HG03565 (cell line): ENCODE measurements around the gene CCDC73.
A peak's percentile ranks its signal among the peaks of the same experiment; 100 is the strongest.
"Not testable (repeated sequence)": the region's sequence is repeated elsewhere in the genome, so short reads cannot be mapped to it uniquely, and the experiment has no call there.

Experiments used
- ATAC-seq: cut with Tn5 transposase; IDR thresholded peaks from one replicate; pipeline ENCODE4 v1.9.1; 2021; ENCODE audit warnings: mild to moderate bottlenecking, moderate library complexity; ENCODE audit not compliant: unreplicated experiment

The CCDC73 gene

DNA sequence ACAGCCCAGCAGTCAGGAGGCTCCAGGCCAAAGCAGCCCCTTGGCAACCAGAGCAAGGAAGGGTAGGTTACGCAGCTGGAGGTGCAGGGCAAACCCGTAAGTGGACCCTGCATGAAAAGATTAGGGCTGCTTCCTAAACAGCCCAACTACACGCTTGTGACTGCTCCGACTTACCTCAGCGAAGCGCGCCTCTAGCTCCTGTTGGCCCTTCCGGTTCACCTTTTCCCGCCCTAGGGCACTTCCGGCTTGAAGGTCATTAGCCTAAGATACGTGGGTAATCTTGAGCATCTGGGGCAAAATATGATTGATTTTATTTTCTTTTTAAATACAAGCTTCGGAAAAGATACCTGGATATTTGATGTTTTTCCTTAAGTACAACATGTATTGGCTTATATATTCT, at the start of gene CCDC73:
TSS of gene CCDC73 (minus strand) at position 224 of the 400 bp plus-strand sequence. CDS start 34,419 bp downstream, outside the sequence.
- ATAC-seq, result no peak

DNA sequence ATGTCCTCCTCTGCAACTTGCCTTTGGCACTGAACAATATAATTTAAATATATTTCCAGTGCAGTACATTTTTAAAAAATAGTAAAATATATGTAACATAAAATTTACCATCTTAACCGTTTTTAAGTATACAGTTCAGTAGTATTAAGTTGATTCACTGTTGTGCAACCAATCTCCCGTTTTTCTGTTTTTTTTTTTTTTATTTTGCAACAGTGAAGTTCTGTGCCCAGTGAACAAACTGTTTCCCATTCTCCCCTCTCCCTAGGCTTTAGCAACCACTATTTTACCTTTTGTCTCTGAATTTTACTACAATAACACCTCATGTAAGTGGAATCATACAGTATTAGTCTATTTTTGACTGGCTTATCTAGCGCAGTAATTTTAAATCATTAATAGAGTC, 49.1 kb upstream of the CCDC73 start:
- ATAC-seq, result no peak

DNA sequence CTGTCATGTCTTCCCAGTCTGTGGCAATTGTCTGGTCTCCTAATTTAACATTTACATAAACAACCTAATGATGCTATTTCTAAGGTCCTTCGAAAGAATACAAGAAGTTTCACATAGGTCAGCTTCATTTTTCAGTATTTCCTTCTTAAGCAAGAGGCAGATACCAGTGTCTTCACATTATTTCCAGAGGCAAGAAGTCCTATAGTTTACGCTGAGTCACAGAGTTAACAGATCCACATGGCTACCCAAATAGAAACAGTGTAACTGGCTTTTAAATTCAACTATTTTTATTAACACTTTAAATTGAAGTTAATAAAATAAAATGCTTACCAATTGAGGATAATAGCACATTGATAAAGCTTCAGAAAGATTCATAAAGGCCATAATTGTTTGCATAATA, 46.1 kb upstream of the CCDC73 start:
- ATAC-seq, result no peak

DNA sequence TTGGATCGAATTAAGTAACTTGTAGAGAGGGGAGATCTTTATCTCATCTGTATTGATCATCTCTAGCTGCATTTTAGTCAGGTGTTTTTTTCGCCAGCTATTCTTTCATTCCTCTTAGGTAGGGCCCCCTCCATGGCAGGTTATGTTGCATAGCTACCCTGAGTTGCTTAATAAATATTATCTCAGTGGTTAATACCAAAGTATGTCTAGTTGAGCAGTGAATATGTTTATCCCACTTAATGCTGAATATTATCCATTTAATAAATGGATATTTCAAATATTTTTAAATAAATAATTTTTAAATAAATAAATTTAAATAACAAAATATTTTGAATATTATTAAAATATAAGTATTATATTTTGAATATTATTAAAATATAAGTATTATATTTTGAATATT, 44.8 kb upstream of the CCDC73 start:
- ATAC-seq, result no peak

DNA sequence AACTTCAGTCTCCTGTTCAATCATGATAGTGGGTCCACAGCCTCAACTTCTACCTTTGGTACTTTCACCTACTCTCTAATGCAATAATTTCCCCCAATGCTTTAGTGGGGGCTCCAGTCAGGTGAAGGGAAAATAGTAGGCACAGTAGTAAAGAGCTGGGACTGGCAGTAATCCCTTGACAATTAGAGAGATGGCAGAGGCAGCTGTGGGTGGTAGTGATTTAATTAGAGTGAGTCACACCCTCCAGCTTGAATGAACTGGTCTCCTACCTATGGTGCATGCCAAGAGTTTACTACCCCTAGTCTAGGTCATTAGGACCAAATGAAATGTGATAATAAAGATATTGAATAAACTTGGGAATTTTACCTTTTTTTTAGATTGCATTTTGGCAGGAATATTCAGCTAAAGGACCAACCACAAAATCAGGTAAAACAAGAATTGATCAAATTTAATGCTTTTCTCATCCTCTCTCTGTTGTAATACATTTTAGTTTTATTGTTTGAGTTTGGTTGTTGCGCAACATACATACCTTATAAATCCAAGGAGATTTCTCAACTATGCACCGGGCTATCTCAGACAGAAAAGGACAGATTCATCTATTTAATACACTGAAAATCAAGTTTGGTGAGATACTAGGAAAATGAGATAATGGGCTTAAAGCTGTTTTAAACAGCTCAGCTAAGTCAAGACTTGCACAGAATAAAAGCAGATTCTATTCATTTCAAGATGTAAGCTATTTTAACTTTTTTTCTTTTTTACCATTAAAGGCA, 44.2 kb upstream of the CCDC73 start:
- ATAC-seq, result no peak

DNA sequence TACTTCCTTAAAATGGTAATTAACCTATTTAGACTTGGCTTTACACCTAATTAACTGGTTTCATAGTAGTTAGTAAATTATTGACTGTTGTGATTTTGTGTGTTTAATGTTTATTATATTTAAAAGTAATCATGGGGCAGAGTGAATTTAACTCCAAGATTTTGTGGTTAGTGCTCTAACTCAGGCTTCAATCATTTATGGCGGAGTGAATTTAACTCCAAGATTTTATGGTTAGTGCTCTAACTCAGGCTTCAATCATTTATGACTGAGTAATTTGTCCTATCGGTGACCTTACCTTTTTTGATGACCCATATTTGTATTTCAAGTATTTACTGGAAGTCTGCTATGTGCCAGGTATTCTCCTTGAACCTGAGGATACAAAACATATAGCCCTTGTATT, 42.5 kb upstream of the CCDC73 start:
- ATAC-seq, result no peak

DNA sequence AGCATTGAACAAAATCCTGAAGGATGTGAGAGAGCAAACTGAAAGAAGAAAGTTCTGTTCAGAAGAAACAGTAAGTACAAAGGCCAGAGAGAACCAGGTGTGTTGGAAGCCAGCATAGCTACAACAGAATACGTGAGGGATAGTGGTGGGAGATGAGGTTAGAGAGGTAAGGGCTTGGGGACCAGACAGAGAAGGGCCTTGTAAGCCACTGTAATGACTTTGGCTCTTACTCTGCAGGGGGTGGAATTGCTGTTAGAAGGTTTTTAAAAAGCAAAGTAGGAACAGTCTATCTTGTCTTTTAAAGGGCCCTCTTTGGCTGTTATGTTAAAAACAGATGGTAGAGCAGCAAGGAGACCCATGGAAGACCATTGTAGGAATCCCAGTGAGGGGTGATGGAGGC, 39.5 kb upstream of the CCDC73 start:
- no peak for ATAC-seq

DNA sequence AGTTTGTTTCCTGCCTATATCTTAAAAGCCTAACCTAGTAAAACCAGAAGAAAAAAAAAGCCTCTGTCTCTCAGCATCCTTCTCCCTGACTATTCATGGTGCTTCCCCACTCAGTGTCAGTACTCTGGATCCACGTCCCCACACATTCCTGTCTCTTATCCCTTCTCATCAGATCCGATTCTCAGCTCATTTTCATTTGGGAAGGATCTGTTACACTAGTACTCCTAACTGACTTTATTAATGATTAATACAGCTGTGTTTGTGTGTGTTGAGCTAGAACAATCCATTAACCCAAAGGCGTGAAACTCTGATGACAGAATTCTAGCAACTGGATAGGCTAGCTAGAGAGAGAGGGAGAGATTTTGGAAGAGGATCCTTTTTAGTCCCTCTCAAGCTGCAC, 36.8 kb upstream of the CCDC73 start:
- no peak for ATAC-seq

DNA sequence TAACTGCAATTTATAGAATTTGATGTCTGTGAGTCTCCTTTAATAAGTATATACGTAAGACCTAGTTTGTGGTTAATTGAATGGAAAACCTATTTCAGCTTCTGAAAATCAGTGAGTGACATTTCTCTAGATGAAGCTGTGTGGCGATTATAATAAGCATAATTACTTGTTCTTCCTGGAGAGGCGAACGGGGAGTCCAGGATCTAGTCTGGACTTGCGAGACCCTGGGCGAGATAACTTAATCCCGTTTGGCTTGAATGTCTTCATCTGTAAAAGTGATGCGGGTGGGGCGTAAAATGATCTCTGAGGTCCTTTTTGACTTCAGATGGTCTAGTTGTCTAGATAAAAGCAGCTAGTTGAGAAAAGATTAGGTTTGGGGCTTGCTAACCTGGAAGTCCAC, 36.3 kb upstream of the CCDC73 start:
- ATAC-seq, result no peak

DNA sequence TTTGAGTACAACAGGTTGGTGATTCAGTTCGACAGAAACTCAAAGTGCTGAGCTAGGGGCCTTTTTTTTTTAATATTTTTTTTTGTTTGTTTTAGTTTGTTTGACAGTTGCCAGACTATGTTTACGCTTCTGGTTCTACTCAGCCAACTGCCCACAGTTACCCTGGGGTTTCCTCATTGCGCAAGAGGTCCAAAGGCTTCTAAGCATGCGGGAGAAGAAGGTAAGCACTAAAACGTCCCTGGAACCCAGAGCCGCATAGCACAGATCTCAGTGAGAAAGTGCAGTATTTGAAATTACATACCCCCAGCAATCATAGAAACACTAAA, 35.9 kb upstream of the CCDC73 start:
- ATAC-seq, result no peak

DNA sequence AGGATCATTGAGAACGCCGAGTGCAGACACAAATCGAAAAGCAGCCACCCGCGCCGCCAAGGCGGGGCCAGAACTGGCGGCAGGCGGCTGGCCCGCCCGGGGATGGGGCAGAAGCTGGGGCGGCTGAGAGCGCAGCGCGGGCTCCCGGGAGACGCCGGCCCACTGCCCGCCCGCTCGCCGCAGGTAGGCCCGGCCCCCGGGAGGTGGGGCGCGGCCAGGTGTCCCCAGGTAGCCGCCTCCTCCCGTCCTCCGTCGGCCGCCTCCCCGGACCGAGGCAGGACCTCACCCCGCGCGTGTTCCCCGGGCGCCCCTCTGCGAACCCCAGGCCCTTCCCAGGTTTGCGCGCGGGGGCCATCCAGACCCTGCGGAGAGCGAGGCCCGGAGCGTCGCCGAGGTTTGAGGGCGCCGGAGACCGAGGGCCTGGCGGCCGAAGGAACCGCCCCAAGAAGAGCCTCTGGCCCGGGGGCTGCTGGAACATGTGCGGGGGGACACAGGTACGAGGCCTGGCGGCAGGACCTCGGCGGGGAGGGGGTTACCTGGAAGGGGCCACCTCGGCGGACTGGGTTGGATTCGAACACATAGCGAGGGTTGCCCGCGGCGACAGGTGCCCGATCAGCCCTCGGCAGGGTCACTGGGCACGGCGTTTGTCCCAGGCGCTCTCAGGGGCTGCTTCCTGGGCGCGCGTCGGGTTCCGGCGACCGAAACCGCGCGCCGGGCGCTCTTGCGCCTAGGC, 35.4 kb upstream of the CCDC73 start, which contains the start of gene PRRG4:
TSS of gene PRRG4 (plus strand) at position 248 of the 733 bp plus-strand sequence. CDS start 603 bp downstream, outside the sequence.
- peak; percentile 66 for ATAC-seq

DNA sequence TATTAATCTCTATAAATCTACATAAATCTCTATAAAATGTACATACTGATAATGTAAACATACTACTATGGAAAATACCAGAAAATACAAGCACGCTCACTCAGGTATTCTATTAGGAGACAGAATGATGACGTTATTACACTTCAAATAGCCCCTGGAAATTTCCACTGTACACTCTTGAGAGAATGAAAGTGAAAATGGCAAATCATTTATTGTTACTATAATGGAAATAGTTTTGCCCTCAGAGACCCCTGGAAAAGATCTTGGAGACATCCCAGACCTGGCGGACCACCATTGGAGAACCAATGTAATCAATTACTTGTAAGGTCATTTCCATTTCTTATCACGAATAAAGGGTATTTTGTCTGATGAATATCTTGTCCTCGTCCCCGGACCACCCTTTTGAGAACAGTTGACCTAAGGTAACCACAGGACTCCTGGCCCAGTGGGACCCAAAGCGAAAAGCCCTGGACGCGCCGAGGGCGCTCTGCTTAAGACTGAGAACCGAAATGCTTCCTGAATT, 34.8 kb upstream of the CCDC73 start:
- ATAC-seq, result peak; percentile 48

DNA sequence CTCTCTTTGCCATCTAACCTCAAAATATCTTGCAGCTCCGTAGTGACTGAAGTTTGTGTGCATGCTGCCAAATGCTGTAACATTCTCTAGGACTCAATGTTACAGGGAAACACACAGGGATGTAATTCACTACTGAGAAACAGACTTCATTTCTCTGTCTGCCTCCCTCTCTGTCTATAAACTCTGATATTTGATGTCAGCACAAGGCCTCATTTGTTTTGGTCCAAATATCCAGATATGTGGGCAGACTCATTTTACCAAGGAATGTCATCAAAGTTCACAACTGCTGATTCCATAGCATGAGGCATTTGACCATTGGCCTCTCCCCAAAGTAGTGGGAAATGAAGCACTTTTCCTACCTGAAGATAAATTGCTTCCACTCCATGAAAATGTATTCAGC, 32.8 kb upstream of the CCDC73 start:
- no peak for ATAC-seq

DNA sequence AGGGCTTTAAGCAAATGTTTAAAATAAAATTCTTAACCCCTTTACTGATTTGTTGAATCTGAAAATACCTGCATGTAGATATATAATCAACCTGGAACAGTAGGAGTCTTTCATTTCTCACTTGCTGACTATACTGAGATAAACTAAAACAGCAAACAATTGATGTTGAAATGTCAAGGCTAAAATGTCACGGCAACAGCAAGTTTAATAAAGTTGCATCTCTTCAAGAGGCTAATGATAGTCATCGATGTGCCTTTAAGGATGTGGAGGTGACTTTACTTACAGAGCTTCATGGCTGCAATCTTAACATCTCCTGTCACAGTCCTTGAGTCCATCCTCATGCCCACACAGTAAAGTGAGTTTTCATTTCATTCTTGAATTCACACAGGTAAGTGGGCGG, 31.7 kb upstream of the CCDC73 start:
- no peak for ATAC-seq

DNA sequence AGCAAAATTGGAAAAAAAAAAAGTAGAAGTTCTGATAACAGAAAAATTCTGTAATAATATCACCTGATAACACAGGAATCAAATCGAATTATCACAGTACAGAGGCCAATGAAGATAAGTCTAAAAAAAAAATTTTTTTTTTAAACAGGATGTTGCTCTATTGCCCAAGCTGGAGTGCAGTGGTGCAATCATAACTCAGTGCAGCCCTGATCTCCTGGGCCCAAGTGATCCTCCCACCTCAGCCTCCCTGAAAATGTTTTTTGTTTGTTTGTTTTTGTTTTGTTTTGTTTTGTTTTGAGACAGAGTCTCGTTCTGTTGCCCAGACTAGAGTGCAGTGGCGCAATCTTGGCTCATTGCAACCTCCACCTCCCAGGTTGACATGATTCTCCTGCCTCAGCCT, 29.2 kb upstream of the CCDC73 start:
- not testable (repeated sequence) for ATAC-seq

DNA sequence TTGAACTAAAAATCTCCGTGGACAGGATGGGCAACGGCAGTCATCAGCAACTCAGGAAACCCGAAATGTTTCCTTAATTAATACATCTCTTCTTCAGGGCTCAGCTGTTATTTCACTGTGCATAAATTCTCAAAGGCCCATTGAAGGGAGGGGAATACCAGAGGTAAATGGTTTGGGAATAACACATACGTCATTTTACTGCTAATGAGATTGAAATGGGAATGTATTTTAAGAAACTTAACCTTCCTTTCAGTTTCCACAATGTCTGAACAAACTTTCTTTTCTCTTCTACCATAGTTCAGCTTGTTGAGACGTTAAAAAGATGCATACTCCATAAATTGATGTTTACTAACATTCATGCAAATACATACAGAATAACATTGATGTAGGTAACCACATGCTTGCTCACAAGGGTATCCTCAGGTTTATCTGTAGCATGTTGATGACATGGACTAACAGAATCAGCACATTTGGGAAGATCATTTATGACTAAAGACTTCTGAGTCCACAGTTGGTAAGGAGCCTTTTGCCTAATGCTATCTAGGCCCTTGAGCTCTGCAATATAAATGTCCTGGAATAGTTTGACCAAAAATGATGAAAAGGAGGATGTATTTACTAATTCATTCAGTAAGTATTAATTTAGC, 27.6 kb upstream of the CCDC73 start:
- ATAC-seq, result no peak

DNA sequence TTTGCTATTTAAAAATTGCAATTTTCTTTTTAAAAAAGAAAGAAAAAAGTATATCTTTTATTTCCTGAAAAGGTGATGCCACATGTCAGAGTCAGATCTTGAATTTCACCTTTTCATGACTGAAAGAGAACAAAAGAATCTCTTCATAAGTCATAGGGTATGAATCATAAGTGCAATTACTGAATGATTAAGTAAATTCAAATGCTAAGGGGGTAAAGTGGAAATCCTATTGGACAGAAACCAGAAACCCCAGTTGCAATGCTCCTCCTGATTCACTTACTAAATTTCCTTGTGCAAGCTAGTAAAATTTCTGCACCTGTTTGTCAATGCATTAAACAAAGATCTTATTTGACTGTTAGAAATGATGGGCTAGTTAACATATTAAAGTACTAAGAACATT, 27.1 kb upstream of the CCDC73 start:
- ATAC-seq, result no peak

DNA sequence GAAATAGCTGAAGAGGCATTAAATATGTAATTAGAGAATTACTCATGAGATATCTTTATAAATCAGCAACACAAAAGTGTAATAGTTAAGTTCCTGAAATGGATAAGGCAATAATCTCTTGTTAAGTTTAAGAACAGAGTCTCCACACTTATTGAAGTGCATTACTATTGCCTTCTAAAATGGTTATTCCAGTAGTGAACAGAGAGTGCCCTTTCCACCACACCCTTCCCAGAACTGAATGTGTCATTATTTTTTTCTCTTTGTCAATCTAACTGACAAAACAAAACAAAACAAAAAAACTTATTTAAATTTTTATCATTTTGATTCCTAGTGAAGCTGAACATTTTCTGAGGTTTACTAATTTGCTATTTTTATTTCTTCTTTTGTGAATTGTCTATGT, 26.0 kb upstream of the CCDC73 start:
- no peak for ATAC-seq

DNA sequence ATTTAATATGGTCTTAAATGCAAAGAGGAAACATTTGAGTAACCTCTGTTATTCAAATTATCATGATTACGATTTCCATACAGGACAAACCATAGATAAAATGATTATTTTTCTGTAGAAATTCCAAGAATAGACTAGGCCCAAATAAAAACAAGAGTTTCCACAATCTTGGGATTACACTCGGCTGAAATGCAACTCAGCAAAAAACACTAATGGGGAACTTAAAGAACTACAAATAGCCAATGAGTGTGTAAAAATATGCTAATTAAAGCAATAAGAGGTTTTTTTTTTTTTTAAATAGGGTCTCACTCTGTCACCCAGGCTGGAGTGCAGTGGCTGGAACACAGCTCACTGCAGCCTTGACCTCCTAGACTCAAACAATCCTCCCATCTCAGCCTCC, 24.7 kb upstream of the CCDC73 start:
- no peak for ATAC-seq

DNA sequence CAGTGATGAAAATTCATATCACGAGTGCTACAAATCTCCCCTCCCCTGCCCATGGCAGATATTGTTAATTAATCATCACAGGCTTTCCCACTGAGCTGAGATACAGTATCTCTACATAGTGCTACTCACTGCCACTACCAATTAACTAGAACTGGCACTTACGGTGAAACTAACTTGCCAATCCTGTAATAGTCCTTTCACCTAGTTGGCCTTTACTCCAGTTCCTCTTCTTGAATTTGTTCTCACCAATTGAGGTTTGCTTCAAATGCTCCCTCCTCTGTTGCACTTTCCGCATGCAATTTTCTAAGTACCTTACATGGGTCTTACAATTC, 23.4 kb upstream of the CCDC73 start:
- ATAC-seq, result no peak

DNA sequence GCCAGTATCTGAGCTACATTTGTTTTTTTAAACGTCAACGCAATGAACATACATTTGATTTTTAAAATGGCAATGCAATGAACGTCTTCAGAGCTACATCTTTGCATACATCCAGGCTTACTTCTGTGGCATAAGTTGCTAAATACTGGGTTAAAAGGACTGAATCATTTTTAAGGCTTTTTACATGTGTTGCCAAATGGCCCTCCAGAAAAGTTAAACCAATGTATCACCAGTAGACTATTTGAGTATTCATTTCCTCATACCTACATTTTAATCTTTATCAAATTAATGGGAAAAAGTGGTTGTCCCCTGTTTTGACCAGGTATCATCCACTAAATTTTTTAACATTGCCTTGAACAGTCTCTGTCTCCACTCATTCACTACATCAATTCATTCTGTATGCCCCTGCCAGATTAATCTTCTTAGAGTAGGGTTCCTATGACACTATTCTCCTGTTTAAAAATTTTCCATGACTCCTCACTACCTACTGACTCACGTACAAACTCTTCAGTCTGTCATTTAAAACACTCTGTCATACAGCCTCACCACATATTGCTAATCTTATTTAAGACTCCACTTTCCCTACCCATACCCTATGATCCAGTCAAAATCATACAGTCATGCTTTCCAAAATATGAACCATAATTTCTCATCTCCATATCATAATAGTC, 22.9 kb upstream of the CCDC73 start:
- no peak for ATAC-seq
